ENCODE data around the gene IPO7.

- no peak for TF ChIP-seq CTCF (IDR thresholded peaks at IDR 0.05)
- no peak for TF ChIP-seq POLR2A (IDR thresholded peaks at IDR 0.05)
These were observed 95.4 kb downstream of the IPO7 start for GRCh38 chr11:9479899-9480298.

Measured in lower leg skin (tissue), 3 donors.